CD4-positive, alpha-beta T cell treated with Interleukin-21 for 1 hour (primary cell): ENCODE results near the gene NWD2.

ENCODE experiments used
- DNase-seq: peaks from one replicate; pipeline ENCODE4 v3.0.0-alpha.2; 2020

The NWD2 gene

GRCh38 chr4:37441231-37442061 is 196.9 kb downstream of the NWD2 start:
- no peak for DNase-seq

- no peak for DNase-seq
Observed at GRCh38 chr4:37442062-37442323, 197.4 kb downstream of the NWD2 start.

- DNase-seq, result no peak
Observed at GRCh38 chr4:37443137-37443536, 198.6 kb downstream of the NWD2 start.

- DNase-seq, result no peak
Observed at GRCh38 chr4:37445023-37445422, 200.5 kb downstream of the NWD2 start.

GRCh38 chr4:37446016-37446415 is 201.5 kb downstream of the NWD2 start:
- no peak for DNase-seq

GRCh38 chr4:37447886-37448285 is 203.3 kb downstream of the NWD2 start:
- no peak for DNase-seq

GRCh38 chr4:37450309-37450708 is 205.8 kb downstream of the NWD2 start:
- no peak for DNase-seq

GRCh38 chr4:37450911-37451310 is 206.4 kb downstream of the NWD2 start:
- no peak for DNase-seq

- DNase-seq, result no peak
Observed at GRCh38 chr4:37451656-37452055, 207.1 kb downstream of the NWD2 start.

- peak; percentile 46 for DNase-seq
Observed at GRCh38 chr4:37452952-37453280, 208.4 kb downstream of the NWD2 start.

- DNase-seq, result peak; percentile 29
Observed at GRCh38 chr4:37453281-37453998, 208.9 kb downstream of the NWD2 start.

- no peak for DNase-seq
Observed at GRCh38 chr4:37453999-37454800, 209.7 kb downstream of the NWD2 start.

- no peak for DNase-seq
Observed at GRCh38 chr4:37455301-37456131, 211.0 kb downstream of the NWD2 start.

GRCh38 chr4:37461801-37462200 is 217.3 kb downstream of the NWD2 start:
- no peak for DNase-seq

- no peak for DNase-seq
Observed at GRCh38 chr4:37463033-37463856, 218.7 kb downstream of the NWD2 start.

GRCh38 chr4:37464373-37465128 is 220.0 kb downstream of the NWD2 start:
- DNase-seq, result no peak

- DNase-seq, result no peak
Observed at GRCh38 chr4:37465296-37465695, 220.8 kb downstream of the NWD2 start.

- no peak for DNase-seq
Observed at GRCh38 chr4:37465845-37466244, 221.3 kb downstream of the NWD2 start.

- no peak for DNase-seq
Observed at GRCh38 chr4:37467223-37467622, 222.7 kb downstream of the NWD2 start.

- no peak for DNase-seq
Observed at GRCh38 chr4:37467824-37468223, 223.3 kb downstream of the NWD2 start.

GRCh38 chr4:37469286-37469685 is 224.7 kb downstream of the NWD2 start:
- DNase-seq, result no peak
